SK-MEL-5 (cell line): Measurements from ENCODE around the gene HOXB6. TPM values are rescaled to one million over a fixed set of nuclear protein-coding genes. Genes with fewer than 3 reads are reported as not detected.

Source experiments
- DNase-seq: peaks from one replicate; pipeline ENCODE4 v3.0.0-alpha.2; 2016; ENCODE audit warnings: low read depth, low spot score
- in situ Hi-C: cut with HindIII; loops from 2 replicates; pipeline ENCODE4 v1.10.0; 2016; ENCODE audit warnings: low sequenced_read_pairs, high pct_unique_total_duplicates, low pct_unique_long_range_greater_than_20kb
- total RNA-seq: library from RNA; depleted of rRNA; stranded (reverse); fragments of >200 nt; shearing (Covaris generic); gene quantifications from 2 replicates; pipeline ENCODE4 v1.2.3, GENCODE V29; 2014

HOXB6 gene
- total RNA-seq, 1 experiment from 2014 or later, result 2.8 TPM

- in situ Hi-C loops, result no loop called here
- DNase-seq, result no peak
These were observed 12.7 kb downstream of the HOXB6 start for GRCh38 chr17:48592057-48592514.

- DNase-seq, result no peak
- in situ Hi-C loops, result no loop called here
These were observed 13.3 kb downstream of the HOXB6 start for GRCh38 chr17:48591255-48592056.

- in situ Hi-C loops, result no loop called here
- no peak for DNase-seq
These were observed 14.1 kb downstream of the HOXB6 start for GRCh38 chr17:48590607-48591161.

- DNase-seq, result no peak
- in situ Hi-C loops, result no loop called here
These were observed 14.8 kb downstream of the HOXB6 start, which contains the start of gene HOXB3 for GRCh38 chr17:48589831-48590606. Gene HOXB3, minus strand, starts transcription at chr17:48590241. Its CDS starts 37,767 bp downstream, at chr17:48552474.

GRCh38 chr17:48589060-48589830 lies 15.5 kb downstream of the HOXB6 start:
- in situ Hi-C loops, result no loop called here
- DNase-seq, result no peak

- in situ Hi-C loops, result no loop called here
- DNase-seq, result no peak
These were observed 16.3 kb downstream of the HOXB6 start for GRCh38 chr17:48588528-48588927.

- DNase-seq, result no peak
- in situ Hi-C loops, result no loop called here
These were observed 16.7 kb downstream of the HOXB6 start for GRCh38 chr17:48588074-48588415.

GRCh38 chr17:48587276-48588073 lies 17.3 kb downstream of the HOXB6 start:
- in situ Hi-C loops, result no loop called here
- no peak for DNase-seq

- in situ Hi-C loops, result no loop called here
- DNase-seq, result no peak
These were observed 18.2 kb downstream of the HOXB6 start for GRCh38 chr17:48586355-48587258.

GRCh38 chr17:48584223-48584741 lies 20.5 kb downstream of the HOXB6 start:
- no peak for DNase-seq
- in situ Hi-C loops, result no loop called here

GRCh38 chr17:48583708-48584222 lies 21.0 kb downstream of the HOXB6 start:
- DNase-seq, result no peak
- in situ Hi-C loops, result no loop called here

- DNase-seq, result no peak
- in situ Hi-C loops, result no loop called here
These were observed 22.1 kb downstream of the HOXB6 start for GRCh38 chr17:48582750-48583069.

GRCh38 chr17:48579760-48580554 lies 24.8 kb downstream of the HOXB6 start:
- in situ Hi-C loops, result no loop called here
- DNase-seq, result no peak

- DNase-seq, result no peak
- in situ Hi-C loops, result no loop called here
These were observed 25.4 kb downstream of the HOXB6 start for GRCh38 chr17:48579471-48579759.

GRCh38 chr17:48578616-48579470 lies 25.9 kb downstream of the HOXB6 start:
- in situ Hi-C loops, result no loop called here
- no peak for DNase-seq
